Stimulated activated CD4-positive, alpha-beta T cell treated with anti-CD3 and anti-CD28 coated beads, TNF-alpha, amount 100 ng/mL, for 48 hours (primary cell): ENCODE measurements around the gene TMCC1.
"Not testable (repeated sequence)": the region's sequence is repeated elsewhere in the genome, so short reads cannot be mapped to it uniquely, and the experiment has no call there.

Experiments
- DNase-seq, 3 donors: peaks; one replicate each; pipeline ENCODE4 v3.0.0-alpha.2; 2020; ENCODE audit warnings: low read depth in 3 of 3

TMCC1 gene

GRCh38 chr3:129650256-129650872 is 243.1 kb downstream of the TMCC1 start:
- DNase-seq, result peak in 2 of 3 donors; percentile 32 to 36

DNA sequence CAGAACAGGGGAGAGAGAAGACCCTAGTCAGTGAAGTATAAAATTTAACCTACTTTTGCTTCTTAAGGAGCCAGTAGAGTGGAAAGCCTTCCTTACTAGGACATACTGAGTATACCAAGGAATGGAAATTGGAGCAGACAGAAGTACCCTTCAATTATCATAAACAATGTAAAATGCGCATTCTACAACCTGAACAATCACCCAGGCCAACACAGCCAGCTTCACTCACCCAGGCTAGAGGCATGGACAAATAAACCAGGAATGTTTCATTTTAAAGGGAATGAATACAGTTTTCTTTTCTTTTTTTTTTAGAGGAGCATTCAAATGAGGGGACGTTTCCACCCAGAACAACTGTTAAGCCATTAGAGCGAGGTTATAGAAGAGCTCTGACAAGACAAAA is 245.1 kb downstream of the TMCC1 start:
- DNase-seq, result no peak

GRCh38 chr3:129645286-129645685 is 248.2 kb downstream of the TMCC1 start:
- no peak for DNase-seq

GRCh38 chr3:129644836-129645235 is 248.7 kb downstream of the TMCC1 start:
- DNase-seq, result no peak

DNA sequence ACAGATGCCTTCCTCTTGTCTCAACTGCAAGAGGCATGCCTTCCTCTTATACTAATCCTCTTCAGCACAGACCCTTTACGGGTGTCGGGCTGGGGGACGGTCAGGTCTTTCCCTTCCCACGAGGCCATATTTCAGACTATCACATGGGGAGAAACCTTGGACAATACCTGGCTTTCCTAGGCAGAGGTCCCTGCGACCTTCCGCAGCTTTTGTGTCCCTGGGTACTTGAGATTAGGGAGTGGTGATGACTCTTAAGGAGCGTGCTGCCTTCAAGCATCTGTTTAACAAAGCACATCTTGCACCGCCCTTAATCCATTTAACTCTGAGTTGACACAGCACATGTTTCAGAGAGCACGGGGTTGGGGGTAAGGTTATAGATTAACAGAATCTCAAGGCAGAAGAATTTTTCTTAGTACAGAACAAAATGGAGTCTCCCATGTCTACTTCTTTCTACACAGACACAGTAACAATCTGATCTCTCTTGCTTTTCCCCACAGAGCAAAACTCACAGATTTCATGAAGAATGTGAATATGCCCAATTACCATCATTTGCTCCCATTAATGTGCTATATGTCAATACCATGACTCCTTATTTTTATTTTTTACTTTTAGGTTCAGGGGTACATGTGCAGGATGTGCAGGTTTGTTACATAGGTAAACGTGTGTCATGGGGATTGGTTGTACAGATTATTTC is 251.8 kb downstream of the TMCC1 start:
- not testable (repeated sequence) for DNase-seq

GRCh38 chr3:129640985-129641384 is 252.5 kb downstream of the TMCC1 start:
- DNase-seq, result not testable (repeated sequence)

DNA sequence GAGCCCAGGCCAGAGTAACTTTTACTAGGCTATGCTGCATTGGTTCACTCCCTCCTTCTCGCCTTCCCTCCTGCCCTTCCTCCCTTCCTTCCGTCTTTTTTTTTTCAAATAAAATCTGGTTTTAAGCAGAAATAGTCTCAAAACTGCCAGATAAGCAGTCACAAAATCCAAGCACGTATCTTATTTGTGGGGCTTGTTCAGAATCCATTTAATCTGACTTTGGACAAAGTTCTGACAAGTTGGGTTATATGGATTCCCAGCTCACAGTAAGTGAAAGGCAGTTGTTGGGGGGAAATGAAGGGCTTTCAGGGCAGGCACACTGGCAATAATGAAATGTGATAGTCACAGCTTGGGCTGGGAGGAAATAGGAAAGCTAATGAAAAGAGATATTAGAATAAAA is 255.0 kb downstream of the TMCC1 start:
- DNase-seq, result no peak

DNA sequence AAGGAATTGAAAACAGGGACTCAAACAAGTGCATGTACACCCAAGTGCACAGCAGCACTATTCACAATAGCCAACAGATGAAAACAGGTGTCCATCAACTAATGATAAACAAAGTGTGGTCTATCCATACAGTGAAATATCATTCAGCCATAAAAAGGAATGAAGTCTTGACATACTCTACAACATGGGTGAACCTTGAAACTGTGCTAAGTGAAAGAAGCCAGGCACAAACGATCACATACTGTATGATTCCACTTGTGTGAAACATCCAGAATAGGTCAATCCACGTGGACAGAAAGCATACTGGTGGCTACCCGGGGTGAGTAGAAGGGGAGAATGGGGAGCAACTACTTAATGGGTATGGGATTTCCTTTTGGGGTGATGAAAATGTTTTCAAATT is 257.4 kb downstream of the TMCC1 start:
- DNase-seq, result no peak

DNA sequence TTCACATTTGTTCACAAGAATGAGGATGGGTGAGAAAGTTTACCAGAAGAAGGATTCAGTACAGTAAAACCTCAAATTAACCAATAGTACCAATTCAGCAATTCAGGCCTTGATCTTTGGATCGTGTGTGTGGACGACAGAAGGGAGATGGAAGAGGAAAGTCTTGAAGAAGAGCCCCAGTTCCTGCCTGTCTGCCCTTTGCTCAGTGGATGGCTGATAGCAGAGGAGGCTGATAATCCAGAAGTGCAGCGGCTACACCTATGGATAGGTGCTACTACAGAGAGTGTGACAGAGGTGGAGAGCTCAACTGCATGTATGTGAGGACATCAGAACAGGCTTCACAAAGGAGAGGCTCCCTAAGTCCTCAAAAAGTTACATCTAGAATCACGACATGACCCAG is 257.9 kb downstream of the TMCC1 start:
- DNase-seq, result no peak

DNA sequence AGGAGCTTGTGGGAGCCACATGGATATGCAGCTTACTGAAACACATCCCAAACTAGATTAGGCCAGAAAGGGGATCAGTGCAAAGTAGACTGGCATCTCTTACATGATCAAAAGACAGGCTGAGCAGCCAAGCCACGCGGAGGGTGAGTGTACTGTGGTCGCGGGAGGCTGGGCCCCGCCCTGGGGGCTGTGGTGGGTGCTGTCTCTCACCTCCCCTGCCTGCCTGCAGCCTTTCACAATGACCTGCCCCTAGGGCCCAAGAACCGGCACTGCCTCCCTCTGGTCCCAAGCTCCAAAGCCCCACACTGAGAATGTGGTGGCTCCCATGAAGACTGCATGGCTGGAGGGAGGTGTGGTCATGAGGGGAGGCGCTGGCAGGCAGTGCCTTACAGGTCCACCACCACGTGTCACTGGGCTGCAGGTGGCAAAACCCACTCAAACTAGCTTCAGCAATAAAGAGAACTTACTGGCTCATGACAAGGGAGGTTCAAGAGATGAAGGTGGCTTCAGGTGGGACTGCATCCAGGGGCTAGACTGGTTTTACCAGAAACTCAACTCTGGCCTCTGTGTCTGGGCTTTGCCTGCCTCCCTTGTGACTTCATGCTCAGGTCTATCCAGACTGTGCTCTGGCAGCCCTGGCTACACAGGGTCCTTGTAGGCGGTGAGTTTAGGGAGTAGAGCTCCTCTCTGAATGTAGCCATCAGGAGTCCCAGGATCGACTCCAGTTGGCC is 259.6 kb downstream of the TMCC1 start:
- DNase-seq, result no peak

- DNase-seq, result no peak
These were observed 260.5 kb downstream of the TMCC1 start for GRCh38 chr3:129632977-129633376.

DNA sequence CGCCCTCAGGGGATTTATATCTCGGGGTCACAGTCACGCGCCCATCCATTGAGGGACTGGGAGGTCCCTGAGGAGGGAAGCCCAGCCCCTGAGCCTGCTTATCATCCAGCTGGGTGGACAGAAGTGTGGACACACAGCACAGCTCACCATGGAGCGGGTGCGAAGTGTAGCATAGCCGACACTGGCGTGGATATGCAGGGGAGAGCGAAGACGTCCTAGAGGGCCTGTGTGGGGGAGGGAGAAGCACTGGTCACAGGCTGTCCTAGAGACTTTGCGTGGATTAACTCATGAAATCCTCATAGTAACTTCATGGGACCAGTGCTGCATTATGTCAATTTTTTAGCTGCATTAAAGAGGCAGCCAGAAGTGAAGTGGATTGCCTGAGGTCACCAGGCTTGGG is 261.0 kb downstream of the TMCC1 start:
- no peak for DNase-seq

GRCh38 chr3:129632056-129632455 is 261.5 kb downstream of the TMCC1 start:
- no peak for DNase-seq

GRCh38 chr3:129629011-129629410 is 264.5 kb downstream of the TMCC1 start:
- DNase-seq, result no peak

DNA sequence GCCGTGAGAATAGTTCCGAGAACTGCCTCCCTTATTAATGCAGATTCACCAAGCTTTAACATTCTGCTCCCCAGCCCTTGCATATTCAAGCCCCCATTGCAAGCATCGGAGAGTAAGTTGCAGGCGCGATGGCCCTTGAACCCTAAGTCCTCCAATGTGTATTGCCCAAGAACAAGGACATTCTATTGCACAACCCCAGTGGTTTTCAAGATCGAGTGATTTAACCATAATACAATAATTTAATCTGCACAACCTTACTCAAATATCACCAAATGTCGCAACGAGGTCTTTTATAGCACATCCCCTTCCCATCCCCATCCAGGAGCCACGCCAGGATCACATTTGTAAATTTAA is 265.4 kb downstream of the TMCC1 start:
- DNase-seq, result no peak

- DNase-seq, result peak in 2 of 3 donors; percentile 48
These were observed 266.0 kb downstream of the TMCC1 start for GRCh38 chr3:129627350-129628168.

GRCh38 chr3:129626744-129627349 is 266.7 kb downstream of the TMCC1 start:
- peak; percentile 55 to 84 (median 67) for DNase-seq

- DNase-seq, result no peak
These were observed 268.2 kb downstream of the TMCC1 start for GRCh38 chr3:129625072-129625874.

DNA sequence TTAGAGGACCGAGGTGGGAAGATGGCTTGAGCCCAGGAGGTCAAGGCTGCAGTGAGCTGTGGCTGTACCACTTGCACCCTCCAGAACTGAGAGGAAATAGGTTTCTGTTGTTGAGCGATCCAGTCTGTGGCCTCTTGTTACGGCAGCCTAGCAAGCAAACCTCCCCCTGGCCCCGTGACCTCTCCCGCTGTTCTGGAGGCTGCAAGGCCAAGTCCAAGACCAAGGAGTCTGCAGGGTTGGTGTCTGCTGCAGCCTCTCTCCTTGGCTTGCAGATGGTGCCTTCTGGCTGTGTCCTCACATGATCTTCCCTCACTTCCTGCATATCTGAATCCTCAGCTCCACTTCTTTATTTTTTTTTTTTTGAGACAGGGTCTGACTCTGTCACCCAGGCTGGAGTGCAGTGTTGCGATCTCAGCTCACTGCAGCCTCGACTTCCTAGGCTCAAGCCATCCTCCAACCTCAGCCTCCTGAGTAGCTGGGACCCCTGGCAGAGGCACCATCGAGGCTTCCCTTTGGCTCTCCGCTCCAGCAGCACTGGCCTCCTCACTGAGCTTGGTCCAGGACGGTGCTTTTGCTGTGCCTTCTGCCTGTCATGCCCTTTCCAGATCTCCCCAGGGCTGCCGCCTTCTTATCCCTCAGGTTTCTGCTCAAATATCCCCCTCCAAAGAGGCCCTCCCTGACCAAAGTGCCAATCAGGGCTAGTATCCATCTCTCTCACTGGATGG is 269.0 kb downstream of the TMCC1 start:
- no peak for DNase-seq

DNA sequence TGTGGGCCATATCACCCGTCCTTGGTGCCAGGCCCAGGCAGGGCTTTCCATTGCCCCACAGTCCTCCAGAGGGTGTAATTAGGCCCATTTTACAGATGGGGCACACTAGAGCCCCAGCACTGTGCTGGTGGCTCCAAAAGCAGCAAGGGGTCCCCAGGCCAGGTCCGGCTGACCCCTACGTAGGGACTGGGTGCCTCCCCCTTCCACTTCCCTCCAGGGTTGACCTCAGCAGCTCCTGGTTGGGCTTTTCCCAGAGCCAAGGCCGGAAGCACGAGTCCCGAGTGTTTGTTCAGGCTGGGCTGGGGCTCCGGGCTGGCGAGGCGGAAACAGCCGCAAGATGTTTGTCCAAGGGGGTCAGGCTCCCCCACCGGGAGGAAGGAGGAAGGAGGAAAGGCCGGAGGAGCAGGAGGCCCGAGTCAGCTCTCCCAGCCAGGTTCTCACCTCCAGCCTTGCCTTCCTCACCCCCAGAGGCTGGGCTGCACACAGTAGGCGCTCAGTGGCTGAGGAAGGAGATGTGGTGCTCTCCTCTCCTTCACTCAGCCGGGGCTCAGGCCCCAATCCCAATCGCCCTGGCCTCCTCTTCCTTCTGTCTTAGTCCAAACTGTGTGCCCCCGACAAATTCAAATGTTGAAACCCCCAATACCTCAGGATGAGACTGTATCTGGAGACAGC is 269.9 kb downstream of the TMCC1 start:
- DNase-seq, result no peak
